OCI-M2 (cell line): Measurements from ENCODE around the gene ASNSD1.
"Not testable (repeated sequence)": the region's sequence is repeated elsewhere in the genome, so short reads cannot be mapped to it uniquely, and the experiment has no call there.

Experiments
- DNase-seq: peaks from one replicate; lab custom pipeline; 2025; ENCODE audit not compliant: unreplicated experiment; lab: John Stamatoyannopoulos, UW

ASNSD1 gene

GRCh38 chr2:189685540-189686229 lies 24.4 kb downstream of the ASNSD1 start:
- no peak for DNase-seq

DNA sequence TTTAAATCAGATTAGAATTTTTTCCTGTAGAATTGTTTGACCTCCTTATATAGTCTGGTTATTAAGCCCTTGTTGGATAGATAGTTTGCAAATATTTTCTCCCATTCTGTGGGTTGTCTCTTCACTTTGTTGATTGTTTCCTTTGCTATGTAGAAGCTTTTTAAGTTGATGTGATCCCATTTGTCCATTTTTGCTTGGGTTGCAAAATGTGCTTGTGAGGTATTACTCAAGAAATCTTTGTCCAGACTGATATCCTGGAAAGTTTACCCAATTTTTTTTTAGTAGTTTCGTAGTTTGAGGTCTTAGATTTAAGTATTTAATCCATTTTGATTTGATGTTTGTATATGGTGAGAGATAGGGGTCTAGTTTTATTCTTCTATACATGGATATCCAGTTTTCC lies 26.5 kb downstream of the ASNSD1 start:
- DNase-seq = not testable (repeated sequence)

DNA sequence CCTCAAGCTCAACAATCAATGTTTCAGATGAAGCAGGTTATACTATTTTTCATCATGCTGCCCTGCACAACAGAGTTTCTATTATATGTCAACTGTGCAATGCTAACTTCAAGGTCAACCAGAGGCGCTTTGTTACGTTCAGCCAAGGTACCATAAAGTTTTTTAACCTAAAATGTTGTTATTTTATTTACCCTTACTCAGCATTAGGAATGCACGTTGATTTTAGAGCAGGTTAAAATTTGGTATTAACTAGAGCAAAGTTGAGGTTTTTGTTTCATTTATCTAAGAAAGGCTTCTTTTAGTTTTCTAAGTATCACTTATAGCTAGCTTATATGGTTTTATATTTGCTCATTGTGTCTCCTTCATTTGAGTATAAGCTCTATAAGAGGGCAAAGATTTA lies 35.0 kb downstream of the ASNSD1 start:
- no peak for DNase-seq

DNA sequence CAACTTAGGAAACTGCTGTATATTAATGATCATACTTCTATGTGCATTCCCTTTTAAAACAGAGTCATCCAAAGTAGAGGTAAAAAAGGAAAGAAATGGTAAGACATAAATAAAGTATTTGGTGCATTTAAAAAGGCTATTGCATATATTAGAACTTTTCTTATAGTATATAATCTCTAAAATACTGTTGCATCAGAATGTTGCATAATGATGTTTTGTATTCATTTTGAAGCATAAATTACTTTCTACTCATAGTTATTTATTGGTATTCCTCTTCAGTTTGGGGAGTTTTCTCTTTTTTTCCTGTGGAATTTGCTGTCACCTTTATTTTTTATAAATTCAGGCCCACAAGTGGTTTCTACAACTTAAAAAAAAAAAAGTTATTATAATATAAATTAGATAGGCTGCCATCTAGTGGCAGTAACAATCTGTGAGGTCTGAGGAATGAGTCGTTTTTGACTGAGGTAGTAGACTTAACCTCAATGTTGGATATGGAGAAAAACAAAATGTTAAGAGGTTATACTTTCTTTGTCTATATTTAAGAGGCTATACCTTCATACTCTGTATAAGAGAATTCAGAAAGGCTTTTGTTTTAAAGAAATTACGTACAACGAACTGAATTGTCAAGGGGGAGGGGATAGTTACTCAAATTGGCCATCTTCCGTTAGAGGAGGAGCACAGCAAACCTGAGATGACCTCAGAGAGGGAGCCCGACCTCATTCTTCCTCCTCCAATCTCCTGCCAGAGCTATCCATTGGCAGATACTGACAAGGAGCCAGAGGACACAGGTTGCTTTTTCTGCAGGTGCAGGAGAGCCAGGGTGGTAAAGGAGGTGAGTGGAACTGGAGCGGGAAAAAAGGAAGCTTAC lies 37.0 kb downstream of the ASNSD1 start:
- DNase-seq = no peak

DNA sequence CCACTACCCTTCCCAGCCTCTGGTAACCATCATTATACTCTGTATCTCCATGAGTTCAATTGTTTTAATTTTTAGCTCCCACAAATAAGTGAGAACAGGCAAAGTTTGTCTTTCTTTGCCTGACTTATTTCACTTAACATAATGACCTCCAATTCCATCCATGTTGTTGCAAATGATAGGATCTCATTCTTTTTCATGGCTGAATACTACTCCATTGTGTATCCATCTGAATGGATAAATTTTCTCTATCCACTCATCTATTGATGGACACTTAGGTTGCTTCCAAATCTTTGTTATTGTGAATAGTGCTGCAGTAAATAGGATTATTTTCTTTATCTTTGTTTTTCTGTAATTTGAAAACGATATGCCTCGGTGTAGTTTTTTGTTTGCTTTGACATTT lies 39.4 kb downstream of the ASNSD1 start:
- DNase-seq = no peak

DNA sequence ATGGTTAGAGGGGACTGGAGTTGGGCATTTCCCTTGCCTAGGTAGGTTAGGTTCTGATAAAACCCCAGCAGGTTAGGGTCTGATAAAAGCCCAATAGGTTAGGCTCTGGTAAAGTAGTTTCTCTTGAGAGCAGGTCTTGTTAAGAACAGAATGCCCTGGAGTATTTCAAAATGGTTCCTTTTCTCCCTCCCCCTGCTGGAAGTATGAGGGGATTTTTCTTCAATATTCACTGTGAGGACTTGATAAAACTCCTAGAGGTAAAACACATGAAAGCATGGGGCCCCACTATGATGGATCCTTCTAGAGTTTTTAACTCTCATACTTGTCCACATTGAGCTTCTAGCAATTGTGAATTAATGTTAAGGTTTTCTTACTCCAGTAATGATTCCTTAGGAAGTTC lies 40.8 kb downstream of the ASNSD1 start:
- no peak for DNase-seq

DNA sequence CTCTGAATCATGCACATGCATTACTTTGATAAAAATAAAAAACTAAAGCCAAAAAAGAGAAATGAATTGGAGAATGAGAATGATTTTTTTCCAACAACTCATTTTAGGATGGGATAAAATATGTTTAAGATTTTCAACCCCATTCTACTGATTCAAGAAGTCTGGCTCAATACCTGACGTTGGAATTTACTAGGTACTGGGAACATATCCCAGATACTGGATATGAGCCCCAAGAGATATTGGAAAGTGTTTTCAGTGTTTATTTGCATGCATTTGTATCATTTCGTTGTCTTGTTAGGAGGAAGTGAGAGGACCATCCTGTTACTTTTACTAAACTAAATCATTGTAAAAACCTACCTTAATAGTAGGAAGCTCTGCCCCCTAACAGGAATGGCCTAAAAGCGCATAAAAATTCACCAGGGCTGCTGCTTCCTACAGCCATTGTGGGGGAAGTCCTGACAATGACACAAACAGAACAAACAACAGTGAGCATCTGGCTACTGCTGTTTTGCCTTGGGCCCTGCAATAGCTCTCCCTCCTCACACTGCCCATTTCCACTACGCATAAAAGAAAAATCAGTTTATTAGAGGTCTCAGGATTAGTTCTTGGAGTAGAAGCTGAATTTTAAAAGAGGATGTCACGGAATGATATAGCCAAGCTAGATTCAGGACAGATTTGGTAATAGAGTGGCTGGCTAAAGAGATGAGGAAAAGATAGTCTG lies 48.4 kb downstream of the ASNSD1 start:
- no peak for DNase-seq

DNA sequence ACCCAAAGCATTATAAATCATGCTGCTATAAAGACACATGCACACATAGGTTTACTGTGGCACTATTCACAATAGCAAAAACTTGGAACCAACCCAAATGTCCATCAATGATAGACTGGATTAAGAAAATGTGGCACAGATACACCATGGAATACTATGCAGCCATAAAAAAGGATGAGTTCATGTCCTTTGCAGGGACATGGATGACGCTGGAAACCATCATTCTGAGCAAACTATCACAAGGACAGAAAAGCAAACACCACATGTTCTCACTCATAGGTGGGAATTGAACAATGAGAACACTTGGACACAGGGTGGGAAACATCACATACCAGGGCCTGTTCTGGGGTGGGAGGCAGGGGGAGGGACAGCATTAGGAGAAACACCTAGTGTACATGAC lies 56.3 kb downstream of the ASNSD1 start:
- not testable (repeated sequence) for DNase-seq

DNA sequence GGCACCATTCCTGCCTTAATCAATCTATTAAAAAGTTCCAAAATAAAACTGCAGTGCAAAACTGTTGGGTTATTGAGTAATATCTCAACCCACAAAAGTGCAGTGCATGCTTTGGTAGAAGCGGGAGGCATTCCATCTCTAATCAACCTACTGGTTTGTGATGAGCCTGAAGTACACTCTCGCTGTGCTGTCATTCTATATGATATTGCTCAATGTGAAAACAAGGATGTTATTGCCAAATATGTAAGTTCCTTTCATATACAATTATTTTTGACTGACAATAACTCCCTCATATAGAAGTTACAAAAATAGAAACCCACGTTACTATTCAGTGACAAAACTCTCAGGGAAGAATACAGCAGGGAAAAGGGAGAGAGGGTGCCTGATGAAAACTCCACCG lies 58.3 kb downstream of the ASNSD1 start:
- DNase-seq = no peak
